ENCODE data around the gene ZNF134.

ZNF134 gene

GRCh38 chr19:57641715-57642234, 27.7 kb downstream of the ZNF134 start:
- DNase-seq (ENCODE audit: low read depth): no peak

DNA sequence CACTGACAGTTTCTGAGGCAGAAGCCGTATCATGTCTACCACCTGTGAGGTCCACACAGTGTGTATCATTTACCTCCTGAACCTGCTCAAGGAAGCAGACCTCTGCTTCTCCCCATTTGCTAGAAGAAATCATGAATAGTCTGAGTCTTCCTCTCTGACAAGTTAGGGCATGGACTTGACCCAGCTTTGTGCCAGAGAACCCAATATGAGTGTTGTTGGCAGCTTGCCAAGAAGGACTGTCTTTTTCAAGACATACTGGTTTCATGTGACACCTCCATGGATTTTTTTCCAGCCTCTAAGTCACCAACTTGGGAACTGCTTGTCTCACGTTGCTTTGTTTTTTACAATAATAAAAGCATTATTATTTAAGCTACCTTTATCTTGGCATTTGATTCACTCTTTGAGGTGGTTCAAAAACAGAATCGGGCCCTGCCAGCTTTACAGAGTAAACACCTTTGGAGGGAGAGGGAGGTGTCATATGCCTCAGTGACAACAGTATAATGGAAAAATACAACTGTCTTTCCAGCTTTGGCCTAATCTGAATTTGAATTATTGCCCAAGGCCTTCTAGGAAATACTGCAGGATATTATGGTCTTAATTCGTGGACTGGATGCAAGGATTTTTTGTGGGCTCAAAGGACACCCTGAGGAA, 28.5 kb downstream of the ZNF134 start:
- DNase-seq (ENCODE audit: low read depth): no peak

- DNase-seq (ENCODE audit: low read depth): no peak
Measured at GRCh38 chr19:57643734-57644133, 29.7 kb downstream of the ZNF134 start.

- DNase-seq (ENCODE audit: low read depth): no peak
Measured at GRCh38 chr19:57648331-57649003, 34.4 kb downstream of the ZNF134 start.

DNA sequence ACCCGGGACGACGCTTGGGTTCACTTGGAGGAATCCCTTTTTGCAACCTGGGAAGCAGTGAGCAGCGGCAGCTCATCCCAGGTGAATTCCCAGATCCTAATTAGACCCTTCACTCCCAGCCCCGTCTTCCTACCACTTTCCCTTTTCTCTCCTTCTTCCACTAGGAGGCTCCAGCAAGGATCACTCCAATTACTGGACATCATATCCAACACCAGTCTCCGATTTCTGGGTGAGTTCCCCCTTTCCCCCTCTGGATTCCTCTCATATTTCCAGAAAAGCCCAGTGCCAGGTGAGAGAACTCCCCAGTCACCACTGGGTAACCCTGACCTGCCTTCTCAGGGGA, 37.6 kb downstream of the ZNF134 start:
- DNase-seq (ENCODE audit: low read depth): no peak

DNA sequence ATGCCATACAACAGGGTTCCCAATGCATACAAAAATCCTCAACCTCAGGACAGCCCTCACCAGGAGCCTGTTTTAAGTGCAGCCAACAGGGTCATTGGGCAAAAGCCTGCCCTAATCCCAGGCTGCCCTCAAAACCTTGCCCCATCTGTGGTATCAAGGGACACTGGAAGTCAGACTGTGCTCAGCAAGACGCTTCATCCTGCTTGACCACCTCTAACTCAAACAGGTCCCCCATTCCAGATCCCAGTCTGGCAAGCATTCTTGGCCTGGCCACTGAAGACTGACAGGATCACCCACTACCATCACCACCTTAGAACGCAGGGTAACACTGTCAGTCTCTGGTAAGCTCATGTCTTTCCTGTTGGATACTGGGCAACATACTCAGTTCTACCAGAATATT, 39.6 kb downstream of the ZNF134 start:
- DNase-seq (ENCODE audit: low read depth): no peak

GRCh38 chr19:57655443-57655842, 41.4 kb downstream of the ZNF134 start:
- no peak for DNase-seq (ENCODE audit: low read depth)

- no peak for DNase-seq (ENCODE audit: low read depth)
Measured at GRCh38 chr19:57656346-57656745, 42.3 kb downstream of the ZNF134 start.

- peak; percentile 38 for DNase-seq (ENCODE audit: low read depth)
Measured at GRCh38 chr19:57664269-57665127, 50.5 kb downstream of the ZNF134 start.

DNA sequence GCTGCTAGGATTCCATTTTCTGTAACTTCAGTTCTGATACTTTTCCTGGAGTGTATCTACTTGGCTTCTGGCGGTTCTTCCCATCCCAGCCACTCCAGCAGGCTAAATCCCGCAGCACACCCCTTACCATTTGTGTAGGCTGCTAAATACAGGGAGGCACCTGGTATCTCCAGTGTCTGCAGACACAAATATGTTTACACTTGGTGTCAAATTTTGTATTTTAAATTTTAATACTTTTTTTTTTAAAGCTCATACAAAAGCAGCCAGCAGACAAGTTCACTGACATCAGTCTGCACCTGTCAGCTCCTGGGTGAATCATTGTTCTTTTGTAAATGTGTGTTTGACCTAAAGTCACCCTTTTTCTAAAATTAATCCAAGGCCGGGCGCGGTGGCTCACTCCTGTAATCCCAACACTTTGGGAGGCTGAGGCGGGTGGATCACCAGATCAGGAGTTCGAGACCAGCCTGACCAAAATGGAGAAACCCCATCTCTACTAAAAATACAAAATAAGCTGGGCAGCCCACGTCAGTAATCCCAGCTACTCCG, 51.3 kb downstream of the ZNF134 start:
- DNase-seq (ENCODE audit: low read depth): no peak

GRCh38 chr19:57667228-57667627, 53.2 kb downstream of the ZNF134 start:
- DNase-seq (ENCODE audit: low read depth): no peak

- no peak for DNase-seq (ENCODE audit: low read depth)
Measured at GRCh38 chr19:57668635-57669034, 54.6 kb downstream of the ZNF134 start, which contains the start of gene ZSCAN4. ZSCAN4 (plus strand) TSS chr19:57668935; CDS start chr19:57676146, 7,211 bp downstream.

DNA sequence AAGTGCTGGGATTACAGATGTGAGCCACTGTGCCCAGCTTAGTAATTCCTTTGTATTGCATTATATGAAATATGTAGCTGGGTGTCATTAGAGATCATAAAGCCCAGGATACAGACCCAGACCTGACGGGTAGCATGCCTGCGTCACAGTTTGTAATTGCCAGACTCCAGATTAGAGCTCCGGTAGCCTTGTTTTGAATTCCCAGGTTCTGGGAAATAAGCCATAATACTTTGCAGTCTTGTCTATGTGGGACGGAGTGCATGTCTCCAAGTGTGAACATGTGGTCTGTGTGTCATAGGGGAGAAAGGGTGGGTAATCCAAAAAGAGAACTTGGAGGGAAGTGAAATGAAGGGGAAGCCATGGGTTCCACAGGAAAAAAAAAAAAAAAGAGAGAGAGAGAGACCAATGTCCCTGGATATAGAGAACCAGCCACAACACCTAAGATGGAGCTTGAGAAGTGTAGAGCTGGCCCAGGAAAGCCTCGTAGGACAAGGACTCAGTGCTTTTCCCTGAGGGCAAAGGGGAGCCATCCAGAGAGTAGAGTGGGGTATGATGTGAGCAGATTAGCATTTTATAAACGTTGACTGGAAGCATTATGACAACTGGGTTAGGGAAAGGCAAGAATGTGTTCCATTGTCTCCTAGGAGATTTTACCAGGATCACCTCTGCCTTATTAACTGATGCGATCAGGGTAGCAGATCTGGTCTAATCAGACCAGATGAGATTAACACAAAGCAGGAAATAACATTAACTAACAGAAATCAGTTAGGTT, 57.3 kb downstream of the ZNF134 start:
- no peak for DNase-seq (ENCODE audit: low read depth)

DNA sequence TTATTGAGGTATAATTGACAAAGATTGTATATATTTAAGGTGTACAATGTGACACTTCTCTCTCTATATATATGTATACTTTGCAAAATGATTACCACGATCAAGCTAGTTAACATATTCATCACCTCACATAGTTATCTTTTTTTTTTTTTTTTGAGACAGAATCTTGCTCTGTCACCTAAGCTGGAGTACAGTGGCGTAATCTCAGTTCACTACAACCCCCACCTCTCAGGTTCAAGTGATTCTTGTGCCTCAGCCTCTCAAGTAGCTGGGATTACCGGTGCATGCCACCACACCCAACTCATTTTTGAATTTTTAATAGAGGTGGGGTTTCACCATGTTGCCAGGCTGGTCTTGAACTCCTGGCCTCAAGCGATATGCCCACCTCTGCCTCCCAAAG, 58.4 kb downstream of the ZNF134 start:
- no peak for DNase-seq (ENCODE audit: low read depth)
